Liver (tissue), 9 donors: ENCODE data around the gene MECP2. TPM values are rescaled to one million over a fixed set of nuclear protein-coding genes. Genes with fewer than 3 reads are reported as not detected.

Experiments
- DNase-seq: peaks from one replicate; pipeline ENCODE4 v3.0.0-alpha.2; 2017; ENCODE audit warnings: low spot score
- H3K27ac ChIP-seq, 2 donors: one replicate each; pipeline ENCODE4 v1.7.0; 2013; ENCODE audit warnings: inconsistent platforms in 2 of 2, low read length in 2 of 2, control low read depth in 1 of 2, low read depth in 1 of 2, mild to moderate bottlenecking in 1 of 2
- H3K27me3 ChIP-seq, 4 donors: one replicate each; pipeline versions ENCODE4 v1.6.1 to v1.7.0; 2013; ENCODE audit warnings: low read length in 3 of 4, inconsistent platforms in 1 of 4, mild to moderate bottlenecking in 1 of 4, moderate library complexity in 1 of 4; ENCODE audit not compliant: control insufficient read depth in 4 of 4, insufficient read depth in 4 of 4
- H3K36me3 ChIP-seq, 4 donors: one replicate each; pipeline versions ENCODE4 v1.6.1 to v1.7.0; 2013; ENCODE audit warnings: low read length in 3 of 4, mild to moderate bottlenecking in 3 of 4, low read depth in 1 of 4, moderate library complexity in 1 of 4; ENCODE audit not compliant: control insufficient read depth in 4 of 4, insufficient read depth in 3 of 4
- H3K4me1 ChIP-seq, 4 donors: one replicate each; pipeline versions ENCODE4 v1.6.1 to v1.7.0; 2013; ENCODE audit warnings: low read length in 3 of 4, mild to moderate bottlenecking in 3 of 4, moderate library complexity in 1 of 4; ENCODE audit not compliant: control insufficient read depth in 4 of 4, insufficient read depth in 4 of 4
- H3K4me3 ChIP-seq, 3 donors: one replicate each; pipeline versions ENCODE4 v1.6.1 to v1.7.0; 2013; ENCODE audit warnings: low read length in 3 of 3, control low read depth in 1 of 3, low read depth in 1 of 3, mild to moderate bottlenecking in 1 of 3
- H3K9ac ChIP-seq, 2 donors: one replicate each; pipeline ENCODE4 v1.7.0; 2013; ENCODE audit warnings: low read length in 2 of 2, mild to moderate bottlenecking in 2 of 2, moderate library complexity in 2 of 2, control low read depth in 1 of 2, low read depth in 1 of 2
- H3K9me3 ChIP-seq, 4 donors: one replicate each; pipeline versions ENCODE4 v1.6.1 to v1.7.0; 2013; ENCODE audit warnings: low read length in 3 of 4; ENCODE audit not compliant: control insufficient read depth in 4 of 4
- ATF3 ChIP-seq: IDR thresholded peaks from 2 replicates; pipeline ENCODE4 v1.6.1; 2016; ENCODE audit warnings: antibody characterized with exemption
- CTCF ChIP-seq: fragments of 150-350 bp; IDR thresholded peaks from 2 replicates; pipeline ENCODE4 v1.5.1; 2017; ENCODE audit warnings: improper control_type of control experiment, low read depth, low read length; ENCODE audit not compliant: missing input control
- EGR1 ChIP-seq, 2 donors: IDR thresholded peaks; 2 replicates each; pipeline ENCODE4 v1.6.1; 2016 to 2018; ENCODE audit warnings: antibody characterized with exemption in 2 of 2, low read depth in 2 of 2
- FOXA1 ChIP-seq: IDR thresholded peaks from 2 replicates; pipeline ENCODE4 v1.6.1; 2016; ENCODE audit warnings: antibody characterized with exemption
- FOXA2 ChIP-seq: IDR thresholded peaks from 2 replicates; pipeline ENCODE4 v1.6.1; 2016; ENCODE audit warnings: antibody characterized with exemption
- GABPA ChIP-seq, 2 donors: IDR thresholded peaks in 1 of 2; conservative IDR thresholded peaks in 1 of 2; 2 replicates each; pipeline ENCODE4 v1.6.1; 2016; ENCODE audit warnings: antibody characterized with exemption in 2 of 2, mild to moderate bottlenecking in 1 of 2, moderate library complexity in 1 of 2
- HNF4A ChIP-seq, 2 donors: conservative IDR thresholded peaks; 2 replicates each; pipeline ENCODE4 v1.6.1; 2016; ENCODE audit warnings: antibody characterized with exemption in 2 of 2, mild to moderate bottlenecking in 2 of 2
- HNF4G ChIP-seq: IDR thresholded peaks from 2 replicates; pipeline ENCODE4 v1.6.1; 2016; ENCODE audit warnings: antibody characterized with exemption
- JUND ChIP-seq, 2 donors: IDR thresholded peaks; 2 replicates each; pipeline ENCODE4 v1.6.1; 2016; ENCODE audit warnings: antibody characterized with exemption in 2 of 2
- MAX ChIP-seq: IDR thresholded peaks from 2 replicates; pipeline ENCODE4 v1.6.1; 2016; ENCODE audit warnings: antibody characterized with exemption
- NR2F2 ChIP-seq: IDR thresholded peaks from 2 replicates; pipeline ENCODE4 v1.6.1; 2016; ENCODE audit warnings: antibody characterized with exemption
- RAD21 ChIP-seq, 2 donors: IDR thresholded peaks; 2 replicates each; pipeline ENCODE4 v1.6.1; 2016; ENCODE audit warnings: antibody characterized with exemption in 2 of 2, mild to moderate bottlenecking in 2 of 2
- REST ChIP-seq: IDR thresholded peaks from 2 replicates; pipeline ENCODE4 v1.6.1; 2016; ENCODE audit warnings: antibody characterized with exemption, mild to moderate bottlenecking
- RXRA ChIP-seq, 2 donors: IDR thresholded peaks; 2 replicates each; pipeline ENCODE4 v1.6.1; 2017 to 2018; ENCODE audit warnings: antibody characterized with exemption in 2 of 2, mild to moderate bottlenecking in 1 of 2
- SP1 ChIP-seq: IDR thresholded peaks from 2 replicates; pipeline ENCODE4 v1.6.1; 2018; ENCODE audit warnings: antibody characterized with exemption, mild to moderate bottlenecking
- TAF1 ChIP-seq: conservative IDR thresholded peaks from 2 replicates; pipeline ENCODE4 v1.6.1; 2016; ENCODE audit warnings: antibody characterized with exemption, mild to moderate bottlenecking
- YY1 ChIP-seq: IDR thresholded peaks from 2 replicates; pipeline ENCODE4 v1.6.1; 2016; ENCODE audit warnings: antibody characterized with exemption, mild to moderate bottlenecking
- ZBTB33 ChIP-seq: IDR thresholded peaks from 2 replicates; pipeline ENCODE4 v1.6.1; 2016; ENCODE audit warnings: antibody characterized with exemption
- WGBS: extraction: QIAGEN DNeasy Blood & Tissue Kit; methylation state at CpG from one replicate; pipeline ENCODE4 v1.1.7; 2013; 5-methylcytosine and 5-hydroxymethylcytosine counted together
- polyA plus RNA-seq, 2 donors: library from polyadenylated mRNA; stranded (reverse) in 1 of 2; unstranded in 1 of 2; fragments of 200-250 nt in 1 of 2; fragments of >200 nt in 1 of 2; fragmentation: Nextera tagmentation in 1 of 2; extraction: Ambion mirVana in 1 of 2; gene quantifications; one replicate each; pipeline versions ENCODE4 v1.2.1 to v1.2.3, GENCODE V29; 2013 to 2015
- total RNA-seq, 2 donors: library from RNA; depleted of rRNA; stranded (reverse); fragments of >200 nt; gene quantifications; one replicate each; pipeline ENCODE4 v1.2.3, GENCODE V29; 2014
- donor health status: healthy.
- donor health status: healthy.
- donor health status: healthy.
- donor health status: healthy.
- donor health status: healthy.

Gene MECP2
- total and polyA plus RNA-seq, 4 donors, result 6.9 to 22.0 (median 10.0) TPM

- Histone ChIP-seq H3K9me3 (no peaks in the 10 kb centered on the region), H3K27ac (no peak overlapping the region), H3K4me3 (no peak overlapping the region), H3K4me1 (no peaks in the 10 kb centered on the region), H3K9ac (no peak overlapping the region), H3K36me3 (no peaks in the 10 kb centered on the region), H3K27me3 (no peaks in the 10 kb centered on the region)
- TF ChIP-seq HNF4A (conservative IDR thresholded peaks at IDR 0.05) (no peak), ZBTB33 (no peak), YY1 (no peak), CTCF (no peak)
- DNase-seq, result no peak
- 72% methylated on average over 7 of the region's 7 CpGs for WGBS
Measured at GRCh38 chrX:154135458-154136229, 38.1 kb upstream of the MECP2 start.

- Histone ChIP-seq H3K4me1 (no peaks in the 10 kb centered on the region), H3K4me3 (no peak overlapping the region), H3K9ac (no peak overlapping the region), H3K9me3 (no peaks in the 10 kb centered on the region), H3K27me3 (no peaks in the 10 kb centered on the region), H3K27ac (no peak overlapping the region), H3K36me3 (no peaks in the 10 kb centered on the region)
- 93% methylated on average over 9 of the region's 9 CpGs for WGBS
- no peak for DNase-seq
- no peak for TF ChIP-seq JUND (IDR thresholded peaks at IDR 0.05)
- no peak for TF ChIP-seq EGR1 (IDR thresholded peaks at IDR 0.05; ENCODE audit: low read depth in 2 of 2)
- no peak for TF ChIP-seq HNF4A (conservative IDR thresholded peaks at IDR 0.05)
- no peak for TF ChIP-seq RXRA (IDR thresholded peaks at IDR 0.05)
- no peak for TF ChIP-seq CTCF
- TF ChIP-seq MAX, result no peak
- no peak for TF ChIP-seq NR2F2
- no peak for TF ChIP-seq REST
- TF ChIP-seq RAD21 (IDR thresholded peaks at IDR 0.05), result no peak
- no peak for TF ChIP-seq GABPA (IDR thresholded peaks at IDR 0.05 in 1 of 2, conservative IDR thresholded peaks at IDR 0.05 in 1 of 2)
- no peak for TF ChIP-seq ZBTB33
- TF ChIP-seq TAF1, result no peak
- TF ChIP-seq FOXA2, result no peak
- no peak for TF ChIP-seq YY1
- no peak for TF ChIP-seq ATF3
- TF ChIP-seq HNF4G, result no peak
- TF ChIP-seq FOXA1, result no peak
- TF ChIP-seq SP1, result no peak
Measured at GRCh38 chrX:154132366-154132765, 34.8 kb upstream of the MECP2 start.
